ENCODE data around the gene PRKCQ.

- TF ChIP-seq, protein P1, sequence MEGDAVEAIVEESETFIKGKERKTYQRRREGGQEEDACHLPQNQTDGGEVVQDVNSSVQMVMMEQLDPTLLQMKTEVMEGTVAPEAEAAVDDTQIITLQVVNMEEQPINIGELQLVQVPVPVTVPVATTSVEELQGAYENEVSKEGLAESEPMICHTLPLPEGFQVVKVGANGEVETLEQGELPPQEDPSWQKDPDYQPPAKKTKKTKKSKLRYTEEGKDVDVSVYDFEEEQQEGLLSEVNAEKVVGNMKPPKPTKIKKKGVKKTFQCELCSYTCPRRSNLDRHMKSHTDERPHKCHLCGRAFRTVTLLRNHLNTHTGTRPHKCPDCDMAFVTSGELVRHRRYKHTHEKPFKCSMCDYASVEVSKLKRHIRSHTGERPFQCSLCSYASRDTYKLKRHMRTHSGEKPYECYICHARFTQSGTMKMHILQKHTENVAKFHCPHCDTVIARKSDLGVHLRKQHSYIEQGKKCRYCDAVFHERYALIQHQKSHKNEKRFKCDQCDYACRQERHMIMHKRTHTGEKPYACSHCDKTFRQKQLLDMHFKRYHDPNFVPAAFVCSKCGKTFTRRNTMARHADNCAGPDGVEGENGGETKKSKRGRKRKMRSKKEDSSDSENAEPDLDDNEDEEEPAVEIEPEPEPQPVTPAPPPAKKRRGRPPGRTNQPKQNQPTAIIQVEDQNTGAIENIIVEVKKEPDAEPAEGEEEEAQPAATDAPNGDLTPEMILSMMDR (IDR thresholded peaks at IDR 0.05): no peak
- TF ChIP-seq POLR2A (IDR thresholded peaks at IDR 0.05): no peak
These were observed 41.5 kb upstream of the PRKCQ start for GRCh38 chr10:6621536-6621935.

Measured in body of pancreas (tissue), 4 donors.